Loucy (cell line): ENCODE data around the gene GRB2.

Source experiments
- H2AFZ ChIP-seq: fragments of 200-600 bp; sonication (generic); 2 replicates; pipeline ENCODE4 v1.6.0; 2016; ENCODE audit warnings: antibody characterized with exemption, mild to moderate bottlenecking, low read length, moderate library complexity
- H3F3A ChIP-seq: fragments of 200-600 bp; 2 replicates; pipeline ENCODE4 v1.6.0; 2016; ENCODE audit warnings: antibody characterized with exemption, low read depth, mild to moderate bottlenecking
- H3K27me3 ChIP-seq: fragments of 200-600 bp; sonication (generic); 2 replicates; pipeline ENCODE4 v1.6.1; 2014; ENCODE audit warnings: low read length, mild to moderate bottlenecking; ENCODE audit not compliant: insufficient read depth, poor library complexity, severe bottlenecking
- H3K36me3 ChIP-seq: fragments of 200-600 bp; sonication (generic); 2 replicates; pipeline ENCODE4 v1.6.1; 2016; ENCODE audit warnings: low read length; ENCODE audit not compliant: insufficient read depth
- H3K4me1 ChIP-seq: fragments of 200-600 bp; sonication (generic); 2 replicates; pipeline ENCODE4 v1.5.1; 2014; ENCODE audit warnings: low read length, mild to moderate bottlenecking; ENCODE audit not compliant: insufficient read depth, poor library complexity, severe bottlenecking
- H3K4me2 ChIP-seq: fragments of 200-600 bp; sonication (generic); 2 replicates; pipeline ENCODE4 v1.6.0; 2014; ENCODE audit warnings: antibody characterized with exemption, low read length, low read depth, mild to moderate bottlenecking; ENCODE audit not compliant: poor library complexity, severe bottlenecking
- H3K4me3 ChIP-seq: fragments of 200-600 bp; sonication (generic); 2 replicates; pipeline ENCODE4 v1.5.1; 2014; ENCODE audit warnings: low read length, mild to moderate bottlenecking, mixed read lengths; ENCODE audit not compliant: poor library complexity, severe bottlenecking
- H3K79me2 ChIP-seq: fragments of 200-600 bp; sonication (generic); 2 replicates; pipeline ENCODE4 v1.6.1; 2014; ENCODE audit warnings: low read length; ENCODE audit not compliant: insufficient read depth
- H3K9ac ChIP-seq: fragments of 200-600 bp; sonication (generic); 2 replicates; pipeline ENCODE4 v1.6.0; 2014; ENCODE audit warnings: mild to moderate bottlenecking, low read depth, low read length, moderate library complexity; ENCODE audit not compliant: poor library complexity, severe bottlenecking
- H3K9me2 ChIP-seq: fragments of 200-600 bp; sonication (generic); replicated peaks from 2 replicates; pipeline ENCODE4 v1.6.1; 2016; ENCODE audit warnings: low read depth, low read length, mixed read lengths
- H3K9me3 ChIP-seq: fragments of 200-600 bp; sonication (generic); 2 replicates; pipeline ENCODE4 v1.6.1; 2014; ENCODE audit warnings: mild to moderate bottlenecking, antibody characterized with exemption, low read length, low read depth; ENCODE audit not compliant: insufficient read depth
- H4K20me1 ChIP-seq: fragments of 200-600 bp; sonication (generic); 2 replicates; pipeline ENCODE4 v1.6.0; 2014; ENCODE audit warnings: antibody characterized with exemption, low read length, mild to moderate bottlenecking; ENCODE audit not compliant: insufficient read depth, poor library complexity, severe bottlenecking
- EZH2phosphoT487 ChIP-seq: fragments of 200-600 bp; IDR thresholded peaks from 2 replicates; pipeline ENCODE4 v1.6.1; 2018; ENCODE audit warnings: antibody characterized with exemption, mild to moderate bottlenecking, moderate library complexity, borderline replicate concordance
- TF ChIP-seq, protein P1 (sequence below): fragments of 200-600 bp; sonication (generic); conservative IDR thresholded peaks from 2 replicates; pipeline ENCODE4 v1.5.1; 2014; ENCODE audit warnings: mild to moderate bottlenecking, antibody characterized with exemption, low read length

The GRB2 gene

DNA sequence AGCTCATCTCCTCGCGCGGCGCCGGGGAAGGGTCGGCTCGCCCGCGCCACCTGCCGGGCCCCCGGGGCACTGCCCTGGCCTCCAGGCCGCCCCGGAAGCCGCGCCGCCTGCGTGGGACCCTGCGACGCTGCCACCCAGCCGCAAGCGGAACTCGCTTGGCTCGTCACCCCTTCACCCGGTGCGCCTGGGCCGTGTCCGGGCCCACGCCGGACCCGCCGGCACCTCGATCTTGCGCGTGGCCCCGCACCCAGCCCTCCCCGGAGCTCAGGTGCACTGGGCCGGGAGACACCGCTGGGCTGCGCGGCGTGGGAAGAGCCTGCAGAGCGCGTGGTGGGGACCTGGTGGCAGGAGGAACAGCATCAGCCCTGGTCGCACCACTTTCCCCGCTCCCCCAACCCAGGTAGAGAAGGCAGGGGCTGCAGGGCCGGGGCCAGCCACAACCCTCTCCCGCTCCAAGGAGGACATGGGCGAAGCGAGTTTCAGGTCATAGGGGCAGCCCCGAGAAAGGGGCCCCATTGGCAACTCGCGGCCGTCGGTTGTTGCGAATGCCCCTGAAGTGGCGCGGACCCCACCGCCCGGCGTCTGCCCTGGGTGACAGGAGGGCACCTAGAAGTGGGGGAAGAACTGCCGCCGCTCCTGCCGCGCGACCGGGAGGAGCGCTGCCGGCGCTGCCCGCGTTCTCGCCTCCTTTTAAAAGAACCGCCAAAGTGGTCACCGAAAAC is 134.1 kb downstream of the GRB2 start:
- no peaks in the 10 kb centered on the region for H3K9me2 ChIP-seq
- peak overlapping the region; percentile 87 for H3K4me3 ChIP-seq
- H3F3A ChIP-seq, result no peaks in the 10 kb centered on the region
- peak overlapping the region; percentile 90 for H3K4me2 ChIP-seq
- no peaks in the 10 kb centered on the region for H3K9me3 ChIP-seq
- peak overlapping the region; percentile 87 for H3K9ac ChIP-seq
- peaks cover 26% of the 10 kb centered on the region for H3K4me1 ChIP-seq
- H2AFZ ChIP-seq, result peak overlapping the region; percentile 91
- H3K36me3 ChIP-seq, result peaks cover 7% of the 10 kb centered on the region; the same call in 1 of the 2 replicates
- no peaks in the 10 kb centered on the region for H4K20me1 ChIP-seq
- TF ChIP-seq EZH2phosphoT487, result no peak
- TF ChIP-seq, protein P1, sequence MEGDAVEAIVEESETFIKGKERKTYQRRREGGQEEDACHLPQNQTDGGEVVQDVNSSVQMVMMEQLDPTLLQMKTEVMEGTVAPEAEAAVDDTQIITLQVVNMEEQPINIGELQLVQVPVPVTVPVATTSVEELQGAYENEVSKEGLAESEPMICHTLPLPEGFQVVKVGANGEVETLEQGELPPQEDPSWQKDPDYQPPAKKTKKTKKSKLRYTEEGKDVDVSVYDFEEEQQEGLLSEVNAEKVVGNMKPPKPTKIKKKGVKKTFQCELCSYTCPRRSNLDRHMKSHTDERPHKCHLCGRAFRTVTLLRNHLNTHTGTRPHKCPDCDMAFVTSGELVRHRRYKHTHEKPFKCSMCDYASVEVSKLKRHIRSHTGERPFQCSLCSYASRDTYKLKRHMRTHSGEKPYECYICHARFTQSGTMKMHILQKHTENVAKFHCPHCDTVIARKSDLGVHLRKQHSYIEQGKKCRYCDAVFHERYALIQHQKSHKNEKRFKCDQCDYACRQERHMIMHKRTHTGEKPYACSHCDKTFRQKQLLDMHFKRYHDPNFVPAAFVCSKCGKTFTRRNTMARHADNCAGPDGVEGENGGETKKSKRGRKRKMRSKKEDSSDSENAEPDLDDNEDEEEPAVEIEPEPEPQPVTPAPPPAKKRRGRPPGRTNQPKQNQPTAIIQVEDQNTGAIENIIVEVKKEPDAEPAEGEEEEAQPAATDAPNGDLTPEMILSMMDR, result peak; percentile 49
- H3K79me2 ChIP-seq, result peaks cover 34% of the 10 kb centered on the region; the same call in 1 of the 2 replicates
- no peaks in the 10 kb centered on the region for H3K27me3 ChIP-seq

DNA sequence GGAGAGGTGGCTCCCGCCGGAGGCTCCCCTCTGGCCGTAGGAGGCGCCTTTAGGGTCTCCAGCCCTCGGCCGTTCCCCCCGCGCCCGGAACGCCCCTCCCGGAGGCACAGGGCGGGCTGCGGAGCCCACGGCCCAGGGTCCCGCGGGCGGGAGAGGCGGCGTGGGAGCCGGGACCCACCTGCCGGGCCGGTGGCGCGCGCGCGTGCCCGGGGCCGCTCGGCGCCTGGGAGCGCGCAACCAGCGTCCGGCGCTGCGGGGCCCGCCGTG is 134.6 kb downstream of the GRB2 start, which contains the start of gene MIF4GD:
TSS of gene MIF4GD (minus strand) at position 266 of the 267 bp plus-strand sequence. CDS start 1,036 bp downstream, outside the sequence.
- peak within 1 kb of the TSS; percentile 87 for H3K4me3 ChIP-seq
- H3K27me3 ChIP-seq, result no peaks in the 10 kb centered on the region
- H3K9me3 ChIP-seq, result no peaks in the 10 kb centered on the region
- H3K4me2 ChIP-seq, result peak within 1 kb of the TSS; percentile 91
- no peaks in the 10 kb centered on the region for H4K20me1 ChIP-seq
- peaks cover 26% of the 10 kb centered on the region for H3K4me1 ChIP-seq
- H3K79me2 ChIP-seq, result peaks cover 34% of the 10 kb centered on the region; the same call in 1 of the 2 replicates
- peak within 1 kb of the TSS; percentile 91 for H2AFZ ChIP-seq
- peaks cover 12% of the 10 kb centered on the region; the same call in 1 of the 2 replicates for H3K36me3 ChIP-seq
- H3K9ac ChIP-seq, result peak within 1 kb of the TSS; percentile 87
- no peaks in the 10 kb centered on the region for H3K9me2 ChIP-seq
- H3F3A ChIP-seq, result no peaks in the 10 kb centered on the region
- TF ChIP-seq, protein P1, result no peak
- no peak for TF ChIP-seq EZH2phosphoT487

DNA sequence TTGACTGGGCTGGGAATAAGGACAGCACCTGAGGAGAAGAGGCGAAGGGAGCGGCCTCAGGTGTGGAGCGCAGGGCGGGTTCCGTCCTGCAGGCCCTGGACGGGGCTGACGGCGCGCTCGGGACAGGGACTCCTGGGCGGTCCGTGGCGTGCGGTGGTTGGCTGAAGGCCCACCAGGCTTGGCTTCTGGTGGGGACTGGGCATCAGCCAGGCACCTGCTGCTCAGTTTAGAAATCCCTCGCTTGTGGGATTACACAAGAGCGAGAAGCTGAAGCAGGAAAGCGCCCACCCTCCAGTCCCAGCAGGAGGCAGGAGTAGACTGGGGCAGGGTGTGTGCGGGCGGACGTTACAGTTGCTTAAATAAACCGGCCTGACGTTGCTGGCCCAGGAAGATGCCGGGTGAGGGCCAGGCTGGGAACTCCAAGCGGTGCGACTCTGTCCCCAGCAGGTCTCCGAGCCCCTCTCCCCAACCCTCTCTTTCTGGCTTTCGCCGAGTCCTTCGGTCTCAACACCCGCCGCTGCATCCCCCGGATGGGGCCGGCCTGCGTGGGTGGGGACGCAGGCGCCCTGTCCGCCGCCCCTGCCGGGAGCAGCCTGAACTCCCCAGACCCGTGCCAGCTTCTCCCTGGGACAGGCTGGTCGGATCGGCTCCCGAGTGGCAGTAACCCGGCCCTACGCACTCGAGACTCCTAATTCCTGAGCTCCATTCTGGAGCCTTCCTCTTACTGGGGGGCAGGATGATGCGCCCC is 135.1 kb downstream of the GRB2 start:
- Histone ChIP-seq H3K79me2 (peaks cover 34% of the 10 kb centered on the region; the same call in 1 of the 2 replicates), H3K4me2 (peak overlapping the region; percentile 91), H3K36me3 (peaks cover 18% of the 10 kb centered on the region; the same call in 1 of the 2 replicates), H3K4me3 (peak overlapping the region; percentile 87), H3K4me1 (peaks cover 26% of the 10 kb centered on the region), H3K9ac (peak overlapping the region; percentile 85), H2AFZ (peak overlapping the region; percentile 88), H4K20me1 (no peaks in the 10 kb centered on the region), H3K9me3 (no peaks in the 10 kb centered on the region), H3K9me2 (no peaks in the 10 kb centered on the region), H3K27me3 (no peaks in the 10 kb centered on the region), H3F3A (no peaks in the 10 kb centered on the region)
- TF ChIP-seq EZH2phosphoT487, result no peak
- TF ChIP-seq, protein P1, result peak; percentile 50
